Rectal smooth muscle tissue (tissue), 1 donor: ENCODE results near the gene PWWP2B.

Source experiments
- H3K27ac ChIP-seq: one replicate; pipeline ENCODE4 v1.7.0; 2013; ENCODE audit warnings: low read depth, low read length, inconsistent platforms
- H3K27me3 ChIP-seq: one replicate; pipeline ENCODE4 v1.7.0; 2013; ENCODE audit warnings: low read length; ENCODE audit not compliant: control insufficient read depth, insufficient read depth
- H3K36me3 ChIP-seq: one replicate; pipeline ENCODE4 v1.7.0; 2013; ENCODE audit warnings: low read length; ENCODE audit not compliant: control insufficient read depth, insufficient read depth
- H3K4me1 ChIP-seq: one replicate; pipeline ENCODE4 v1.7.0; 2013; ENCODE audit warnings: low read length; ENCODE audit not compliant: control insufficient read depth, insufficient read depth
- H3K4me3 ChIP-seq: one replicate; pipeline ENCODE4 v1.7.0; 2013; ENCODE audit warnings: low read length
- H3K9ac ChIP-seq: one replicate; pipeline ENCODE4 v1.7.0; 2013; ENCODE audit warnings: low read length

The PWWP2B gene

GRCh38 chr10:132425029-132425756 lies 28.2 kb downstream of the PWWP2B start:
- H3K9ac ChIP-seq = no peak overlapping the region
- H3K36me3 ChIP-seq = peaks cover 4% of the 10 kb centered on the region
- peaks cover 28% of the 10 kb centered on the region for H3K4me1 ChIP-seq
- no peaks in the 10 kb centered on the region for H3K27me3 ChIP-seq
- H3K27ac ChIP-seq = no peak overlapping the region
- no peak overlapping the region for H3K4me3 ChIP-seq

DNA sequence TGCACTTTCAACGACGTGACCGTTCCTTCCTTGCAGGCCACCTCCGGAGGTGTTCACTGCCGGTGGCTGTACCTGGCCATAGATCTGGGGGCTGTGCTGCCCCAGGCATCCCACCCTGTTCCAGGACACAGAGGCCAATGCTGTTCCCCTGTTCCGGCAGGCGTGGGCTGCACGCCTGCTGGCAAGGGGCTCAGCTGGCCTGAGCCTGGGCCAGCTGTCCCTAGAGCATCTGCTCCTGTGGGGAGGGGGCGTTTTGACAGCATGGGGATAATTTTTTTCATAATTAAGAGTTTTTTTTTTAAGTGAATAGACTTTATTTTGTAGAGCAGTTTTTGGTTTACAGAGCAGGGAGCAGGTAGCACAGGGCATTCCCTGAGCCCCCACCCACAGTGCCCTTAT lies 28.8 kb downstream of the PWWP2B start:
- Histone ChIP-seq H3K4me3 (no peak overlapping the region), H3K27ac (no peak overlapping the region), H3K9ac (no peak overlapping the region), H3K36me3 (peaks cover 4% of the 10 kb centered on the region), H3K27me3 (no peaks in the 10 kb centered on the region), H3K4me1 (peaks cover 22% of the 10 kb centered on the region)

- no peaks in the 10 kb centered on the region for H3K27me3 ChIP-seq
- H3K27ac ChIP-seq = no peak overlapping the region
- H3K4me3 ChIP-seq = no peak overlapping the region
- peaks cover 12% of the 10 kb centered on the region for H3K4me1 ChIP-seq
- peaks cover 4% of the 10 kb centered on the region for H3K36me3 ChIP-seq
- no peak overlapping the region for H3K9ac ChIP-seq
Observed at GRCh38 chr10:132427006-132427771, 30.2 kb downstream of the PWWP2B start.

DNA sequence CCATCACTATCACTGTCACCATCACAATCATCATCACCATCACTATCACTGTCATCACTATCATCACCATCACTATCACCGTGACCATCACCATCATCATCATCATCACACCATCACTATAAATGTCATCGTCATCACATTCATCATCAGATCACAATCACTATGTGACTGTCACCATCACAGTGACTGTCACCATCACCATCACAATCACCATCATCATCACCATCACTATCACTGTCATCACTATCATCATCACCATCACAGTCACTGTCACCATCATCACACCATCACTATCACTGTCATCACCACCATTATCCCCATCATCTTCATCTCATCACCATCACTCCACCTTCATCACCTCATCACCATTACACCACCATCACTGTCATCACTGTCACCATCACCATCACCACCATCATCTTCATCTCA lies 31.0 kb downstream of the PWWP2B start:
- Histone ChIP-seq H3K27ac (no peak overlapping the region), H3K36me3 (peaks cover 4% of the 10 kb centered on the region), H3K9ac (no peak overlapping the region), H3K27me3 (no peaks in the 10 kb centered on the region), H3K4me1 (peaks cover 4% of the 10 kb centered on the region), H3K4me3 (no peak overlapping the region)

DNA sequence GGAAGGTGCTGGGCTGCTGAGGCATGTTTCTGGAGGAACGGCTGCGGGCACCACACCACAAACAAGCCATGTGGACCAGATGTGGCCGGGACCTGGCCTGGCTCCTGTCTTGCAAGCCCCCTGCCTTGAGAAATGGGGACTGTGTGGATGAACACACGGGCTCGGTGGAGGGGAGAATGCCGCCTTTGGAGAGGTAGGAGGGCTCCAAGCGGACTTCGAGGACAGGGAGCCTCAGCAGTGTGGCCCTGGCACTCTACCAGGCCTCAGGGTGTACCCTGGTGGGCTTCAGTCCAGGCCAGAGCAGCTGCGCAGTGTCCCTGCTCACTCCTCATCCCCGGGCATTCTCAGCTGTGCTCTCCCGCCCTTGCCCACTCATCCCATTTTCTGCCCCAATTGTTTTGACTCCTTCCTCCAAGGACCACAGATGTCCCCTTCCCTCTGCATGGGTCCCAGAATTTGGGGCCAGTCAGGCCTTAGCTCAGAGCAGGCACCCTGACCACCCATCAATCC lies 31.5 kb downstream of the PWWP2B start:
- Histone ChIP-seq H3K4me3 (no peak overlapping the region), H3K9ac (no peak overlapping the region), H3K27me3 (no peaks in the 10 kb centered on the region), H3K4me1 (no peaks in the 10 kb centered on the region), H3K36me3 (peaks cover 4% of the 10 kb centered on the region), H3K27ac (no peak overlapping the region)

- H3K27me3 ChIP-seq = no peaks in the 10 kb centered on the region
- no peaks in the 10 kb centered on the region for H3K4me1 ChIP-seq
- no peak overlapping the region for H3K27ac ChIP-seq
- no peak overlapping the region for H3K9ac ChIP-seq
- peaks cover 4% of the 10 kb centered on the region for H3K36me3 ChIP-seq
- no peak overlapping the region for H3K4me3 ChIP-seq
Observed at GRCh38 chr10:132429281-132430230, 32.6 kb downstream of the PWWP2B start.

- H3K4me1 ChIP-seq = no peaks in the 10 kb centered on the region
- no peak overlapping the region for H3K4me3 ChIP-seq
- H3K27me3 ChIP-seq = no peaks in the 10 kb centered on the region
- H3K27ac ChIP-seq = no peak overlapping the region
- H3K9ac ChIP-seq = no peak overlapping the region
- peaks cover 4% of the 10 kb centered on the region for H3K36me3 ChIP-seq
Observed at GRCh38 chr10:132430231-132430743, 33.3 kb downstream of the PWWP2B start.

- Histone ChIP-seq H3K9ac (no peak overlapping the region), H3K27ac (no peak overlapping the region), H3K4me3 (no peak overlapping the region), H3K27me3 (no peaks in the 10 kb centered on the region), H3K4me1 (no peaks in the 10 kb centered on the region), H3K36me3 (peaks cover 4% of the 10 kb centered on the region)
Observed at GRCh38 chr10:132430861-132431271, 33.9 kb downstream of the PWWP2B start.

DNA sequence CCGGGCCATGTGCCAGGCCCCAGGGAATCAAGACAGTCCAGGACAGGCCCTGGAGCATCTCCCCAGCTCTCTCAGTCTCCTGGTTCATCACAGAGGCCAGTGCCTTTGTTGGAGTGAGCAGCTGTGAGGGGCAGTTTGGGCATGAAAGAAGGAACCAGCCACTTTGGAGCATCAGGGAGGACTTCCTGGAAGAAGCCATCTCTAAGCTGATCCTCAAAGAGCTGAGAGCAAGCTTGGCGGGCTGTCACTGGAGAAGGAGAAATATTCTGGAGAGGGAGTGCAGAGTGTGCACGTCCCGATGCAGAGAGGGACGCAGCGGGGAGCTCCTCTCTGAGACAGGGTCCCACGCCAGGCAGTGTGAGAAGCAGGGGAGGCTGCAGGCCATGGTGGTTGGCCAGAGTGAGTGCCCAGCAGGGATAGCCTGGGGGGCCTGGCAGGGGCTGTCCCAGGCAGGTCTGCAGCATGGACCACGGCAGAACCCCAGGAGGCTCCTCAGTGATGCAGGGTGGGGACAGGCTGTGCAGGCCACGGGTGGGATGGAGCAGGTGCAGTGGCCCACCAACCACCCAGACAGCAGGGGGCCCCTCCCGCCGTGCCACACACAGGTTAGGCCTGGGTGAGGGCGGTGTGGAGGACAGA lies 34.7 kb downstream of the PWWP2B start:
- peaks cover 4% of the 10 kb centered on the region for H3K36me3 ChIP-seq
- H3K4me3 ChIP-seq = no peak overlapping the region
- no peak overlapping the region for H3K27ac ChIP-seq
- no peaks in the 10 kb centered on the region for H3K4me1 ChIP-seq
- H3K27me3 ChIP-seq = no peaks in the 10 kb centered on the region
- H3K9ac ChIP-seq = no peak overlapping the region

GRCh38 chr10:132432176-132432540 lies 35.2 kb downstream of the PWWP2B start:
- Histone ChIP-seq H3K36me3 (peaks cover 3% of the 10 kb centered on the region), H3K9ac (no peak overlapping the region), H3K27me3 (no peaks in the 10 kb centered on the region), H3K4me3 (no peak overlapping the region), H3K4me1 (no peaks in the 10 kb centered on the region), H3K27ac (no peak overlapping the region)

DNA sequence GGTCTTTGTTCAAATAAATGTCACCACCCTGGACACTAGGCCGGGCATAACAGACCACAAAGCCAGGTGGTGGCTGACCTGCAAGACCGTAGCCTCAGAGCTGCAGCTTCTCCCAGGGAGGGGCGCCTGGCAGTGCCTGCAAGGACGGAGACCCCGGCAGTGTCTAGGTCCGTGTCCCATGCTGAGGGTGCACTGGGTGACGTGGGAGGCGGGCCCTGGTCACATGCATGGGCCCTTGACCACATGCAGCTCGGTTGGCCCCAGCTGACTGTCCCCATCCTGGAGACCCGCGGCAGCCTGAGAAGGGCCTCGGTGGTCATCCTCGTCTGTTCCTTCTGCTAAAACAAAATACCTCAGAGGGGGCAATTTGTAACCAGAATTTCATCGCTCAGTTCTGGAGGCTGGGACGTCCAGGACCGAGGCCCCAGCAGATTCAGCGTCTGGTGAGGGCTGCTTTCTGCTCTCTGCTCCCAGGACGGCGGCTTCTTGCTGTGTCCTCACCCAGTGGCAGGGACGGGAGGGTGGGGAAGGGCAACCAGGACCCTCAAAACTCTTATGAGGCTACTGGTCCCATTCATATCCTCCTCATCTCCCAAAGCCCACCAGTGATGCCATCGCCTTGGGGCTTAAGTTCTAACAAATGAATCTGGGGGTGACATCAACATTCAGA lies 36.8 kb downstream of the PWWP2B start:
- no peak overlapping the region for H3K4me3 ChIP-seq

More for the DNA sequence above, 36.8 kb downstream of the PWWP2B start:
- Histone ChIP-seq H3K27ac (no peak overlapping the region), H3K9ac (no peak overlapping the region), H3K36me3 (no peaks in the 10 kb centered on the region), H3K27me3 (no peaks in the 10 kb centered on the region), H3K4me1 (no peaks in the 10 kb centered on the region)
